GM12891 (cell line): ENCODE data around the gene ATG7.

Source experiments
- PAX5 ChIP-seq: IDR thresholded peaks from 2 replicates; pipeline ENCODE4 v1.6.1; 2011; ENCODE audit warnings: low read length, moderate library complexity, mild to moderate bottlenecking; ENCODE audit not compliant: insufficient read depth, severe bottlenecking
- POLR2A ChIP-seq: IDR thresholded peaks from 2 replicates; pipeline ENCODE4 v1.6.1; 2011; ENCODE audit warnings: low read depth, low read length, control low read depth
- POLR2AphosphoS5 ChIP-seq: IDR thresholded peaks from 2 replicates; pipeline ENCODE4 v1.6.1; 2011; ENCODE audit warnings: low read depth, low read length, control low read depth
- POU2F2 ChIP-seq: IDR thresholded peaks from 2 replicates; pipeline ENCODE4 v1.6.1; 2011; ENCODE audit warnings: low read depth, mild to moderate bottlenecking, control low read depth, low read length, moderate library complexity
- SPI1 ChIP-seq: IDR thresholded peaks from 2 replicates; pipeline ENCODE4 v1.6.1; 2011; ENCODE audit warnings: low read depth, low read length, control low read depth
- TAF1 ChIP-seq: IDR thresholded peaks from 2 replicates; pipeline ENCODE4 v1.6.1; 2011; ENCODE audit warnings: low read depth, low read length, control low read depth

DNA sequence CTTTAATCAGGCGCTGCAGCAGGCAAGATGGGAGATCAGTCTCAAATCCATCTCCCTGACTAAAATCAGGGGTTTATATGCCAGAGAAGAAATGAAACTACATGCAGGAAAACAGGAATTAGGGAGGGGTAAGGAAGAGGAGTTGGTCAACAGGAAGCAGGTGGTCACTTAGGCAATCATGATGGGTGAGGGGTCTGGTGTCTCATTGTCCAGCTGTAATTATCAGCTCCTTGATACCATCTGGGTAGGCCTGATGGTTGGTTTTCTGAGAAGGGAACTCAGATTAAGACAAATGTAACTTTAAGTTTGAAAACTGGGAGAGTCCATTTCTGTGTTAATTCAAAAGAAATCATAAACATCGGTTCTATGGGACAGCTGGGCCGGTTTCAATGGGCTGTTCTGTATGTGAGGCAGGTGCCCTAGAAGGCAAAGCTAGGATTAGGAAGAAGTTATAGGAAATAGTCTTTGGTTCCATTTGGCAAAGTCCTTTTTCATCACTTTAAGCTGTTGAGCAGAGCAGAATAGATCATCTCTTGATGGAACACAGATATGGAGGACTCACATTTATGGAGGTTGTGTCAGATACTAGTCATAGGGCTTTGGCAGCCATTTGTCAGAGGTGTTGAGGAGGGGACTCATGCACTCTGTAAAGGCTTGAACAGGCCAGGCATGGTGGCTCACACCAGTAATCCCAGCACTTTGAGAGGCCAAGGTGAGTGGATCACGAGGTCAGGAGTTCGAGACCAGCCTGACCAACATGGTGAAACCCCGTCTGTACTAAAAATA lies 222.1 kb downstream of the ATG7 start:
- no peak for TF ChIP-seq POLR2A
- no peak for TF ChIP-seq POLR2AphosphoS5
- TF ChIP-seq SPI1, result no peak
- no peak for TF ChIP-seq TAF1
- TF ChIP-seq POU2F2, result no peak
- no peak for TF ChIP-seq PAX5
